ENCODE measurements around the gene AGAP6. TPM values are rescaled to one million over a fixed set of nuclear protein-coding genes. Genes with fewer than 3 reads are reported as not detected.
"Not testable (repeated sequence)": the region's sequence is repeated elsewhere in the genome, so short reads cannot be mapped to it uniquely, and the experiment has no call there.

Gene AGAP6
- total RNA-seq (2014; rRNA removed; shearing (Covaris generic)) (13.0 and 15.9 TPM in 2 replicates), total RNA-seq (2022) (16.1 and 17.1 TPM in 2 replicates), Bru-seq, nascent RNA (percentile 78 among the genes with signal in this experiment), BruChase-seq, experiment 1, labeled RNA remaining after a 6-hour chase (percentile 91 among the genes with signal in this experiment), BruChase-seq, experiment 2, labeled RNA remaining after a 2-hour chase (percentile 92 among the genes with signal in this experiment)
- long read RNA-seq, partial matches to known transcripts = 3 of 12 reads
- long read RNA-seq, other reads (novel, unspliced or antisense) = 8 of 12 reads

GRCh38 chr10:49988376-49988775 lies at the start of gene AGAP6:
AGAP6 (plus strand) TSS chr10:49988406; CDS start chr10:49988716, 310 bp downstream.
- H3K9me3 ChIP-seq (ENCODE audit: low read length); H3K36me3 ChIP-seq (ENCODE audit: insufficient read depth, low read length); DNase-seq (ENCODE audit: low spot score); H2AFZ ChIP-seq (ENCODE audit: low read length); intact Hi-C loops (cut with micrococcal nuclease; ENCODE audit: unreplicated experiment); POLR2A ChIA-PET; H4K20me1 ChIP-seq (ENCODE audit: insufficient read depth, low read length); H3K4me1 ChIP-seq (ENCODE audit: insufficient read depth, low read length, poor library complexity, severe bottlenecking); CTCF ChIA-PET (ENCODE audit: unreplicated experiment); H3K27ac ChIP-seq (ENCODE audit: low read depth, low read length, poor library complexity, severe bottlenecking); H3K79me2 ChIP-seq (ENCODE audit: insufficient read depth, low read depth, low read length); H3K4me3 ChIP-seq (ENCODE audit: low read depth, low read length, poor library complexity, severe bottlenecking); H3K9me2 ChIP-seq (ENCODE audit: insufficient read depth, low read length); H3K4me2 ChIP-seq (ENCODE audit: low read length); BruUV-seq (replicated peaks): not testable (repeated sequence)

- H4K20me1 ChIP-seq (ENCODE audit: insufficient read depth, low read length); H3K9me3 ChIP-seq (ENCODE audit: low read length); CTCF ChIA-PET (ENCODE audit: unreplicated experiment); POLR2A ChIA-PET; intact Hi-C loops (cut with micrococcal nuclease; ENCODE audit: unreplicated experiment); H3K4me1 ChIP-seq (ENCODE audit: insufficient read depth, low read length, poor library complexity, severe bottlenecking); H3K9me2 ChIP-seq (ENCODE audit: insufficient read depth, low read length): not testable (repeated sequence)
- Histone ChIP-seq H3K27ac (ENCODE audit: low read depth, low read length, poor library complexity, severe bottlenecking) (peak within 1 kb of the TSS; percentile 60), H3K4me2 (ENCODE audit: low read length) (peak within 1 kb of the TSS; percentile 83), H2AFZ (ENCODE audit: low read length) (peak within 1 kb of the TSS; percentile 64; the same call in 1 of the 2 replicates), H3K36me3 (ENCODE audit: insufficient read depth, low read length) (peaks cover 16% of the 10 kb centered on the region), H3K4me3 (ENCODE audit: low read depth, low read length, poor library complexity, severe bottlenecking) (peak within 1 kb of the TSS; percentile 85), H3K79me2 (ENCODE audit: insufficient read depth, low read depth, low read length) (peaks cover 55% of the 10 kb centered on the region)
- BruUV-seq (replicated peaks) = TSS peak; percentile 70
- DNase-seq (ENCODE audit: low spot score) = peak; percentile 87
- peak; percentile 8; the same call in 1 of the 2 replicates for TF ChIP-seq CTCF (conservative IDR thresholded peaks at IDR 0.05; ENCODE audit: low read length)
Measured at GRCh38 chr10:49941447-49942338, 46.5 kb upstream of the AGAP6 start, which contains the start of the genes PARG and TIMM23B. PARG (minus strand) TSS chr10:49942027; CDS start chr10:49941725, 302 bp downstream. TIMM23B (plus strand) TSS chr10:49942053; CDS start chr10:49942195, 142 bp downstream.

GRCh38 chr10:49942339-49942705 lies 45.9 kb upstream of the AGAP6 start:
- TSS peak; percentile 76 for BruUV-seq (replicated peaks)
- POLR2A ChIA-PET = interaction anchor here (0.6 kb wide), 1 partner anchor 14 kb away, joined by 3 read pairs; no protein-coding TSS in a partner anchor
- H4K20me1 ChIP-seq (ENCODE audit: insufficient read depth, low read length); H3K9me3 ChIP-seq (ENCODE audit: low read length); intact Hi-C loops (cut with micrococcal nuclease; ENCODE audit: unreplicated experiment); H3K9me2 ChIP-seq (ENCODE audit: insufficient read depth, low read length); H3K4me1 ChIP-seq (ENCODE audit: insufficient read depth, low read length, poor library complexity, severe bottlenecking); CTCF ChIA-PET (ENCODE audit: unreplicated experiment): not testable (repeated sequence)
- DNase-seq (ENCODE audit: low spot score) = peak; percentile 8
- Histone ChIP-seq H2AFZ (ENCODE audit: low read length) (peak overlapping the region; percentile 64; the same call in 1 of the 2 replicates), H3K36me3 (ENCODE audit: insufficient read depth, low read length) (peaks cover 22% of the 10 kb centered on the region), H3K4me2 (ENCODE audit: low read length) (peak overlapping the region; percentile 83), H3K27ac (ENCODE audit: low read depth, low read length, poor library complexity, severe bottlenecking) (peak overlapping the region; percentile 60), H3K4me3 (ENCODE audit: low read depth, low read length, poor library complexity, severe bottlenecking) (peak overlapping the region; percentile 85), H3K79me2 (ENCODE audit: insufficient read depth, low read depth, low read length) (peaks cover 59% of the 10 kb centered on the region)

GRCh38 chr10:49943607-49944006 lies 44.6 kb upstream of the AGAP6 start:
- H3K9me3 ChIP-seq (ENCODE audit: low read length); intact Hi-C loops (cut with micrococcal nuclease; ENCODE audit: unreplicated experiment); H3K27ac ChIP-seq (ENCODE audit: low read depth, low read length, poor library complexity, severe bottlenecking); BruUV-seq (replicated peaks); H2AFZ ChIP-seq (ENCODE audit: low read length); CTCF ChIA-PET (ENCODE audit: unreplicated experiment); H3K9me2 ChIP-seq (ENCODE audit: insufficient read depth, low read length); DNase-seq (ENCODE audit: low spot score); H4K20me1 ChIP-seq (ENCODE audit: insufficient read depth, low read length); H3K4me1 ChIP-seq (ENCODE audit: insufficient read depth, low read length, poor library complexity, severe bottlenecking): not testable (repeated sequence)
- Histone ChIP-seq H3K4me2 (ENCODE audit: low read length) (peak overlapping the region; percentile 83), H3K4me3 (ENCODE audit: low read depth, low read length, poor library complexity, severe bottlenecking) (peak overlapping the region; percentile 85), H3K79me2 (ENCODE audit: insufficient read depth, low read depth, low read length) (peaks cover 58% of the 10 kb centered on the region), H3K36me3 (ENCODE audit: insufficient read depth, low read length) (peaks cover 28% of the 10 kb centered on the region)
- POLR2A ChIA-PET = interaction anchor here (0.6 to 0.8 kb wide), 4 partner anchors 21 to 854 kb away, joined by 3 to 5 read pairs (median 4); no protein-coding TSS in a partner anchor

GRCh38 chr10:49948142-49948541 lies 40.1 kb upstream of the AGAP6 start:
- CTCF ChIA-PET (ENCODE audit: unreplicated experiment); intact Hi-C loops (cut with micrococcal nuclease; ENCODE audit: unreplicated experiment); DNase-seq (ENCODE audit: low spot score); BruUV-seq (replicated peaks); H3K4me2 ChIP-seq (ENCODE audit: low read length); POLR2A ChIA-PET; H3K9me3 ChIP-seq (ENCODE audit: low read length); H4K20me1 ChIP-seq (ENCODE audit: insufficient read depth, low read length); H3K9me2 ChIP-seq (ENCODE audit: insufficient read depth, low read length); H3K27ac ChIP-seq (ENCODE audit: low read depth, low read length, poor library complexity, severe bottlenecking); H3K4me3 ChIP-seq (ENCODE audit: low read depth, low read length, poor library complexity, severe bottlenecking); H2AFZ ChIP-seq (ENCODE audit: low read length); H3K4me1 ChIP-seq (ENCODE audit: insufficient read depth, low read length, poor library complexity, severe bottlenecking): not testable (repeated sequence)
- Histone ChIP-seq H3K36me3 (ENCODE audit: insufficient read depth, low read length) (peaks cover 31% of the 10 kb centered on the region), H3K79me2 (ENCODE audit: insufficient read depth, low read depth, low read length) (peaks cover 43% of the 10 kb centered on the region)

Data from OCI-LY7 (cell line).